KBM-7 (cell line): ENCODE measurements around the gene BCLAF1.

Experiments
- DNase-seq: peaks from one replicate; pipeline ENCODE4 v3.0.0-alpha.2; 2015
- in situ Hi-C: fragments of 300-500 bp; cut with MboI; formaldehyde crosslinking; loops from 2 replicates; pipeline ENCODE4 v1.14.3; 2020; ENCODE audit warnings: low sequenced_read_pairs, low pct_unique_long_range_greater_than_20kb, mixed read lengths

Gene BCLAF1

GRCh38 chr6:136289579-136290409 is at the start of gene BCLAF1:
BCLAF1 (minus strand) TSS chr6:136289846; CDS start chr6:136279866, 9,980 bp downstream.
- peak; percentile 100 for DNase-seq
- in situ Hi-C loops, result no loop called here

- in situ Hi-C loops, result no loop called here
- DNase-seq, result peak; percentile 23
These were observed 48.8 kb upstream of the BCLAF1 start for GRCh38 chr6:136338486-136338885.

- in situ Hi-C loops, result no loop called here
- DNase-seq, result no peak
These were observed 48.0 kb upstream of the BCLAF1 start for GRCh38 chr6:136337606-136338005.

- DNase-seq, result no peak
- in situ Hi-C loops, result no loop called here
These were observed 47.5 kb upstream of the BCLAF1 start for GRCh38 chr6:136337121-136337520.

- DNase-seq, result no peak
- in situ Hi-C loops, result no loop called here
These were observed 46.2 kb upstream of the BCLAF1 start for GRCh38 chr6:136335736-136336363.

- peak; percentile 28 for DNase-seq
- in situ Hi-C loops, result no loop called here
These were observed 45.2 kb upstream of the BCLAF1 start for GRCh38 chr6:136334853-136335252.

- DNase-seq, result no peak
- in situ Hi-C loops, result no loop called here
These were observed 44.8 kb upstream of the BCLAF1 start for GRCh38 chr6:136334465-136334846.

GRCh38 chr6:136333824-136334464 is 44.3 kb upstream of the BCLAF1 start:
- in situ Hi-C loops, result no loop called here
- DNase-seq, result no peak

- DNase-seq, result no peak
- in situ Hi-C loops, result no loop called here
These were observed 41.8 kb upstream of the BCLAF1 start for GRCh38 chr6:136331461-136331860.

- in situ Hi-C loops, result no loop called here
- no peak for DNase-seq
These were observed 41.0 kb upstream of the BCLAF1 start for GRCh38 chr6:136330634-136331033.

- no peak for DNase-seq
- in situ Hi-C loops, result no loop called here
These were observed 36.5 kb upstream of the BCLAF1 start for GRCh38 chr6:136326038-136326553.

- in situ Hi-C loops, result no loop called here
- peak; percentile 29 for DNase-seq
These were observed 35.2 kb upstream of the BCLAF1 start for GRCh38 chr6:136324686-136325380.

GRCh38 chr6:136323431-136324112 is 33.9 kb upstream of the BCLAF1 start:
- in situ Hi-C loops, result no loop called here
- no peak for DNase-seq

GRCh38 chr6:136319732-136320131 is 30.1 kb upstream of the BCLAF1 start:
- DNase-seq, result no peak

GRCh38 chr6:136318676-136319075 is 29.0 kb upstream of the BCLAF1 start:
- DNase-seq, result no peak
- in situ Hi-C loops, result no loop called here

More at GRCh38 chr6:136319732-136320131, 30.1 kb upstream of the BCLAF1 start:
- in situ Hi-C loops, result no loop called here

GRCh38 chr6:136317971-136318370 is 28.3 kb upstream of the BCLAF1 start:
- in situ Hi-C loops, result no loop called here
- no peak for DNase-seq

GRCh38 chr6:136317021-136317694 is 27.5 kb upstream of the BCLAF1 start:
- in situ Hi-C loops, result no loop called here

GRCh38 chr6:136315594-136315993 is 25.9 kb upstream of the BCLAF1 start:
- DNase-seq, result no peak
- in situ Hi-C loops, result no loop called here

More at GRCh38 chr6:136317021-136317694, 27.5 kb upstream of the BCLAF1 start:
- peak; percentile 64 for DNase-seq
